ENCODE data around the gene COL26A1.

- TF ChIP-seq CTCF (conservative IDR thresholded peaks at IDR 0.05) (no peak), EZH2 (IDR thresholded peaks at IDR 0.05; ENCODE audit: low read depth) (no peak)
Observed at GRCh38 chr7:101328159-101328558, 34.5 kb upstream of the COL26A1 start.

Measured in PC-9 (cell line).